HEK293 (cell line): ENCODE data around the gene HOXA4.
A peak's percentile ranks its signal among the peaks of the same experiment; 100 is the strongest.

ENCODE experiments used
- CTCF ChIA-PET: fragments of 350-600 bp; formaldehyde crosslinking; extraction: SDS; loops from one replicate; lab custom pipeline; 2021; ENCODE audit warnings: antibody characterized with exemption; lab: Yijun Ruan, JAX
- POLR2A ChIA-PET: fragments of 300-600 bp; formaldehyde crosslinking; extraction: SDS; loops from one replicate; lab custom pipeline; 2020; ENCODE audit warnings: antibody characterized with exemption, inconsistent platforms; lab: Yijun Ruan, JAX
- H3K27ac ChIP-seq: fragments of 200-500 bp; sonication (Bioruptor generic); 2 replicates; pipeline ENCODE4 v1.5.1; 2014; ENCODE audit warnings: low read depth, low read length, control low read depth, inconsistent platforms; ENCODE audit errors: extremely low read depth
- H3K36me3 ChIP-seq, 2 experiments: fragments of 200-500 bp in 1 of 2; sonication (Bioruptor generic) in 1 of 2; 1 replicate in 1 of 2; 2 replicates in 1 of 2; pipeline ENCODE4 v1.5.1; 2014 to 2017; ENCODE audit warnings: inconsistent platforms in 2 of 2, low read length in 2 of 2; ENCODE audit not compliant: control insufficient read depth in 2 of 2, insufficient read depth in 1 of 2
- H3K4me1 ChIP-seq: fragments of 200-500 bp; sonication (Bioruptor generic); 2 replicates; pipeline ENCODE4 v1.5.1; 2014; ENCODE audit warnings: mild to moderate bottlenecking, low read length, inconsistent platforms; ENCODE audit not compliant: control insufficient read depth, insufficient read depth
- H3K4me3 ChIP-seq: 2 replicates; pipeline ENCODE4 v1.5.1; 2011; ENCODE audit warnings: low read depth, mild to moderate bottlenecking, control low read depth, low read length, moderate library complexity
- H3K9me3 ChIP-seq: fragments of 200-500 bp; sonication (Bioruptor generic); 2 replicates; pipeline ENCODE4 v1.5.1; 2014; ENCODE audit warnings: low read depth, low read length, inconsistent platforms; ENCODE audit not compliant: control insufficient read depth, insufficient read depth
- FEZF1 ChIP-seq: fragments of 450-650 bp; formaldehyde crosslinking; IDR thresholded peaks from 2 replicates; pipeline ENCODE4 v1.5.1; 2016; ENCODE audit warnings: missing biosample characterization, missing genetic modification characterization
- GLIS1 ChIP-seq: fragments of 450-650 bp; formaldehyde crosslinking; IDR thresholded peaks from 2 replicates; pipeline ENCODE4 v1.5.1; 2016; ENCODE audit warnings: missing biosample characterization, missing genetic modification characterization
- KLF16 ChIP-seq: fragments of 450-650 bp; formaldehyde crosslinking; IDR thresholded peaks from 2 replicates; pipeline ENCODE4 v1.5.1; 2017; ENCODE audit warnings: missing biosample characterization, missing genetic modification characterization
- OVOL3 ChIP-seq: fragments of 450-650 bp; formaldehyde crosslinking; IDR thresholded peaks from 2 replicates; pipeline ENCODE4 v1.5.1; 2016; ENCODE audit warnings: missing biosample characterization, missing genetic modification characterization
- SP2 ChIP-seq: fragments of 450-650 bp; formaldehyde crosslinking; IDR thresholded peaks from 2 replicates; pipeline ENCODE4 v1.5.1; 2016; ENCODE audit warnings: missing biosample characterization, missing genetic modification characterization
- WT1 ChIP-seq: fragments of 450-650 bp; formaldehyde crosslinking; IDR thresholded peaks from 2 replicates; pipeline ENCODE4 v1.5.1; 2016; ENCODE audit warnings: missing biosample characterization, missing genetic modification characterization
- ZEB2 ChIP-seq: fragments of 450-650 bp; formaldehyde crosslinking; IDR thresholded peaks from 2 replicates; pipeline ENCODE4 v1.5.1; 2016; ENCODE audit warnings: missing biosample characterization, missing genetic modification characterization
- ZNF133 ChIP-seq: fragments of 450-650 bp; formaldehyde crosslinking; IDR thresholded peaks from 2 replicates; pipeline ENCODE4 v1.5.1; 2016; ENCODE audit warnings: missing biosample characterization, missing genetic modification characterization
- ZNF202 ChIP-seq: fragments of 450-650 bp; formaldehyde crosslinking; IDR thresholded peaks from 2 replicates; pipeline ENCODE4 v1.5.1; 2016; ENCODE audit warnings: missing biosample characterization, missing genetic modification characterization, borderline replicate concordance
- ZNF221 ChIP-seq: fragments of 450-650 bp; formaldehyde crosslinking; IDR thresholded peaks from 2 replicates; pipeline ENCODE4 v1.5.1; 2017; ENCODE audit warnings: missing biosample characterization, missing genetic modification characterization, borderline replicate concordance
- ZNF324 ChIP-seq: fragments of 450-650 bp; formaldehyde crosslinking; IDR thresholded peaks from 2 replicates; pipeline ENCODE4 v1.5.1; 2016; ENCODE audit warnings: missing biosample characterization, missing genetic modification characterization
- ZNF341 ChIP-seq: fragments of 450-650 bp; formaldehyde crosslinking; IDR thresholded peaks from 2 replicates; pipeline ENCODE4; 2016; ENCODE audit warnings: low read depth, missing biosample characterization, missing genetic modification characterization
- ZNF391 ChIP-seq: fragments of 450-650 bp; formaldehyde crosslinking; IDR thresholded peaks from 2 replicates; pipeline ENCODE4 v1.5.1; 2016; ENCODE audit warnings: low read depth, missing biosample characterization, missing genetic modification characterization, borderline replicate concordance
- ZNF423 ChIP-seq: fragments of 450-650 bp; formaldehyde crosslinking; IDR thresholded peaks from 2 replicates; pipeline ENCODE4 v1.5.1; 2016; ENCODE audit warnings: missing biosample characterization, missing genetic modification characterization
- ZNF561 ChIP-seq: fragments of 450-650 bp; IDR thresholded peaks from 2 replicates; pipeline ENCODE4 v1.5.1; 2018; ENCODE audit warnings: missing biosample characterization, missing genetic modification characterization, borderline replicate concordance
- ZNF571 ChIP-seq: fragments of 450-650 bp; formaldehyde crosslinking; IDR thresholded peaks from 2 replicates; pipeline ENCODE4 v1.5.0; 2017; ENCODE audit warnings: missing biosample characterization, missing genetic modification characterization
- ZNF600 ChIP-seq: fragments of 450-650 bp; formaldehyde crosslinking; IDR thresholded peaks from 2 replicates; pipeline ENCODE4 v1.5.1; 2016; ENCODE audit warnings: missing biosample characterization, missing genetic modification characterization
- ZNF660 ChIP-seq: fragments of 450-650 bp; IDR thresholded peaks from 2 replicates; pipeline ENCODE4 v1.5.1; 2018; ENCODE audit warnings: missing biosample characterization, mild to moderate bottlenecking, missing genetic modification characterization
- TF ChIP-seq, protein P1 (sequence below): fragments of 450-650 bp; formaldehyde crosslinking; IDR thresholded peaks from 2 replicates; pipeline ENCODE4 v1.5.1; 2016; ENCODE audit warnings: missing biosample characterization, missing genetic modification characterization
- TF ChIP-seq, protein P2 (sequence below): fragments of 450-650 bp; formaldehyde crosslinking; IDR thresholded peaks from 2 replicates; pipeline ENCODE4 v1.5.1; 2017; ENCODE audit warnings: missing biosample characterization, missing genetic modification characterization
- TF ChIP-seq, protein P3 (sequence below): fragments of 450-650 bp; formaldehyde crosslinking; IDR thresholded peaks from 2 replicates; pipeline ENCODE4 v1.5.1; 2016; ENCODE audit warnings: missing biosample characterization, missing genetic modification characterization
- TF ChIP-seq, protein P4 (sequence below): fragments of 450-650 bp; formaldehyde crosslinking; IDR thresholded peaks from 2 replicates; pipeline ENCODE4 v1.5.1; 2016; ENCODE audit warnings: missing biosample characterization, missing genetic modification characterization
- TF ChIP-seq, protein P5 (sequence below): fragments of 450-650 bp; formaldehyde crosslinking; IDR thresholded peaks from 2 replicates; pipeline ENCODE4 v1.5.1; 2017; ENCODE audit warnings: missing biosample characterization, missing genetic modification characterization

Gene HOXA4

DNA sequence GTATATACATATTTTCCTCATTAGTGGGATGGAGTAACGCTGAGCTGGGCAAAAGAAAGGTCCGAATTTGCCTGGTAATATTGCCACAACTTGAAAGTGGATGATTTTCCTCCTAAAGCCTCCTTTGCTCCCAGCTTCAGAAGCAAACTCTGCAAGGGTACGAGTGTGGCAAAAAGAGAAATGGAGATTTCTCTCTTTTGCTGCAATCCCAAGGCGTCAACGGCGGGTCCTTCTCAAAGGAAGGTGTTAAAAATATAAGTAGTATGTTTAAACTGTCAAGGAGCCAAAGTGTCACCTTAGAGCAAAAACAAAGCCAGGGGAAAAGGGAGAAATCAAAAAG is 15.7 kb downstream of the HOXA4 start:
- Histone ChIP-seq H3K9me3 (no peaks in the 10 kb centered on the region), H3K36me3 (peaks cover 3 to 19% of the 10 kb centered on the region in 2 experiments; a peak in 2 of 3 replicates), H3K4me1 (peaks cover 26% of the 10 kb centered on the region), H3K4me3 (peak overlapping the region; percentile 70), H3K27ac (peak overlapping the region; percentile 99)
- CTCF ChIA-PET, result interaction anchor here (0.6 to 2.6 kb wide), 7 partner anchors 14 to 259 kb away, joined by 3 to 14 read pairs (median 4); partner anchors contain the start of gene HOXA5
- POLR2A ChIA-PET, result interaction anchor here (0.7 to 3.6 kb wide), 13 partner anchors 14 to 251 kb away, joined by 3 to 32 read pairs (median 4); partner anchors contain the start of genes HOXA1, HOXA3, HOXA4 and HOXA5
- peak; percentile 60; the same call in 1 of the 2 replicates for TF ChIP-seq ZNF561 (tag by site-specific recombination)
- TF ChIP-seq KLF16 (tag by site-specific recombination), result no peak
- TF ChIP-seq OVOL3, result 0 out of 2 replicates have a peak, but pooled peaks have one; percentile 16
- TF ChIP-seq ZNF571 (tag by site-specific recombination), result no peak
- no peak for TF ChIP-seq ZNF391 (tag by site-specific recombination)
- TF ChIP-seq ZNF202 (tag by site-specific recombination), result no peak
- no peak for TF ChIP-seq ZNF600 (tag by site-specific recombination)
- no peak for TF ChIP-seq ZNF423

DNA sequence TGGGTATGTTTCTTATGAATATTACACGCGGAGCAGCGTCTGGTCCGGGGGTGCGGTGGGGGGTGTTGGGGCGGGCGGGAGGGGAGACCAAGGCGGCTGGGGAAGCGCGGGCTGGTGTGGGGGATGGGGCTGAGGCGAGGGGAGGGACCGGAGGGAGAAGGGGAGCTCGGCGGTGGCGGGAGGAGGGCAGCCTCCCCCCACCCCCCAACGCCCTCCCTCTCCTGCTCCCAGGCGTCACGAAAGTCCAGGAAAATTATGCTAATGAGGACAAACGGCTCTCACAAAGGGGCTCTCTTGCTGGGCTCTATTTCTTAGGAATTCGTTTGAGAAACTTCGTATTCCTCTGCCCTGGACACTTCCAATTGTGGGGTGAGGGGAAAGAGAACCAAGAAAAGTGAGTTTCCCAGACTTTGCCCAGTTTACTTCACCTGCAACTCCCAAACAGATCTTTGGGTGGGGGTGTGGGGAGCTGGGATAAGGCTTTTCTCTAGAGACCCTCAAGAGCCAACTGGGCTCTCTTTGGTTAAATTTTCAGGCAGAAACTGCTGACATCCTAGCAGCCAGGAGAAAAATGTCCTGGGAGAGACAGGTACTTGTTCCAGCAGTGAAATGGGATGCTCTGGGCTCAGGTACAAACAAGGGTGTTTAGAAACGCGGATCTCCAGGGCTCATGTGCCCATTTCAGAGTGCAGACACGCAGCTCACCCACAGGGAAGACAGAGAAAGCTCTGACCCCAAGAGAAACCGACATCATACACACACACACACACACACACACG is 16.4 kb downstream of the HOXA4 start:
- H3K36me3 ChIP-seq, result peaks cover 3 to 25% of the 10 kb centered on the region in 2 experiments; a peak in 2 of 3 replicates
- peak overlapping the region; percentile 70 for H3K4me3 ChIP-seq
- peaks cover 26% of the 10 kb centered on the region for H3K4me1 ChIP-seq
- no peaks in the 10 kb centered on the region for H3K9me3 ChIP-seq
- H3K27ac ChIP-seq, result peak overlapping the region; percentile 99
- ChIA-PET POLR2A (interaction anchor here (0.5 to 3.6 kb wide), 15 partner anchors 8 to 258 kb away, joined by 3 to 32 read pairs (median 5); partner anchors contain the start of genes HOXA1, HOXA4, HOXA5 and HOXA7), CTCF (interaction anchor here (0.6 to 2.6 kb wide), 5 partner anchors 17 to 259 kb away, joined by 3 to 14 read pairs (median 4); partner anchors contain the start of gene HOXA5)
- TF ChIP-seq, protein P1, sequence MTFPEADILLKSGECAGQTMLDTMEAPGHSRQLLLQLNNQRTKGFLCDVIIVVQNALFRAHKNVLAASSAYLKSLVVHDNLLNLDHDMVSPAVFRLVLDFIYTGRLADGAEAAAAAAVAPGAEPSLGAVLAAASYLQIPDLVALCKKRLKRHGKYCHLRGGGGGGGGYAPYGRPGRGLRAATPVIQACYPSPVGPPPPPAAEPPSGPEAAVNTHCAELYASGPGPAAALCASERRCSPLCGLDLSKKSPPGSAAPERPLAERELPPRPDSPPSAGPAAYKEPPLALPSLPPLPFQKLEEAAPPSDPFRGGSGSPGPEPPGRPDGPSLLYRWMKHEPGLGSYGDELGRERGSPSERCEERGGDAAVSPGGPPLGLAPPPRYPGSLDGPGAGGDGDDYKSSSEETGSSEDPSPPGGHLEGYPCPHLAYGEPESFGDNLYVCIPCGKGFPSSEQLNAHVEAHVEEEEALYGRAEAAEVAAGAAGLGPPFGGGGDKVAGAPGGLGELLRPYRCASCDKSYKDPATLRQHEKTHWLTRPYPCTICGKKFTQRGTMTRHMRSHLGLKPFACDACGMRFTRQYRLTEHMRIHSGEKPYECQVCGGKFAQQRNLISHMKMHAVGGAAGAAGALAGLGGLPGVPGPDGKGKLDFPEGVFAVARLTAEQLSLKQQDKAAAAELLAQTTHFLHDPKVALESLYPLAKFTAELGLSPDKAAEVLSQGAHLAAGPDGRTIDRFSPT (tag by site-specific recombination), result no peak
- TF ChIP-seq SP2 (peak; percentile 50), ZNF600 (tag by site-specific recombination) (peak; percentile 29; the same call in 1 of the 2 replicates), ZNF221 (tag by site-specific recombination) (no peak), KLF16 (tag by site-specific recombination) (no peak), GLIS1 (tag by site-specific recombination) (peak; percentile 35; the same call in 1 of the 2 replicates), ZEB2 (tag by site-specific recombination) (0 out of 2 replicates have a peak, but pooled peaks have one; percentile 16), FEZF1 (tag by site-specific recombination) (no peak), WT1 (peak; percentile 84), ZNF341 (tag by site-specific recombination) (0 out of 2 replicates have a peak, but pooled peaks have one; percentile 9), ZNF324 (tag by site-specific recombination) (no peak), ZNF133 (tag by site-specific recombination) (no peak), ZNF660 (tag by site-specific recombination) (no peak)
- TF ChIP-seq, protein P2, sequence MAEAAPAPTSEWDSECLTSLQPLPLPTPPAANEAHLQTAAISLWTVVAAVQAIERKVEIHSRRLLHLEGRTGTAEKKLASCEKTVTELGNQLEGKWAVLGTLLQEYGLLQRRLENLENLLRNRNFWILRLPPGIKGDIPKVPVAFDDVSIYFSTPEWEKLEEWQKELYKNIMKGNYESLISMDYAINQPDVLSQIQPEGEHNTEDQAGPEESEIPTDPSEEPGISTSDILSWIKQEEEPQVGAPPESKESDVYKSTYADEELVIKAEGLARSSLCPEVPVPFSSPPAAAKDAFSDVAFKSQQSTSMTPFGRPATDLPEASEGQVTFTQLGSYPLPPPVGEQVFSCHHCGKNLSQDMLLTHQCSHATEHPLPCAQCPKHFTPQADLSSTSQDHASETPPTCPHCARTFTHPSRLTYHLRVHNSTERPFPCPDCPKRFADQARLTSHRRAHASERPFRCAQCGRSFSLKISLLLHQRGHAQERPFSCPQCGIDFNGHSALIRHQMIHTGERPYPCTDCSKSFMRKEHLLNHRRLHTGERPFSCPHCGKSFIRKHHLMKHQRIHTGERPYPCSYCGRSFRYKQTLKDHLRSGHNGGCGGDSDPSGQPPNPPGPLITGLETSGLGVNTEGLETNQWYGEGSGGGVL (tag by site-specific recombination), result peak; percentile 97
- TF ChIP-seq, protein P3, sequence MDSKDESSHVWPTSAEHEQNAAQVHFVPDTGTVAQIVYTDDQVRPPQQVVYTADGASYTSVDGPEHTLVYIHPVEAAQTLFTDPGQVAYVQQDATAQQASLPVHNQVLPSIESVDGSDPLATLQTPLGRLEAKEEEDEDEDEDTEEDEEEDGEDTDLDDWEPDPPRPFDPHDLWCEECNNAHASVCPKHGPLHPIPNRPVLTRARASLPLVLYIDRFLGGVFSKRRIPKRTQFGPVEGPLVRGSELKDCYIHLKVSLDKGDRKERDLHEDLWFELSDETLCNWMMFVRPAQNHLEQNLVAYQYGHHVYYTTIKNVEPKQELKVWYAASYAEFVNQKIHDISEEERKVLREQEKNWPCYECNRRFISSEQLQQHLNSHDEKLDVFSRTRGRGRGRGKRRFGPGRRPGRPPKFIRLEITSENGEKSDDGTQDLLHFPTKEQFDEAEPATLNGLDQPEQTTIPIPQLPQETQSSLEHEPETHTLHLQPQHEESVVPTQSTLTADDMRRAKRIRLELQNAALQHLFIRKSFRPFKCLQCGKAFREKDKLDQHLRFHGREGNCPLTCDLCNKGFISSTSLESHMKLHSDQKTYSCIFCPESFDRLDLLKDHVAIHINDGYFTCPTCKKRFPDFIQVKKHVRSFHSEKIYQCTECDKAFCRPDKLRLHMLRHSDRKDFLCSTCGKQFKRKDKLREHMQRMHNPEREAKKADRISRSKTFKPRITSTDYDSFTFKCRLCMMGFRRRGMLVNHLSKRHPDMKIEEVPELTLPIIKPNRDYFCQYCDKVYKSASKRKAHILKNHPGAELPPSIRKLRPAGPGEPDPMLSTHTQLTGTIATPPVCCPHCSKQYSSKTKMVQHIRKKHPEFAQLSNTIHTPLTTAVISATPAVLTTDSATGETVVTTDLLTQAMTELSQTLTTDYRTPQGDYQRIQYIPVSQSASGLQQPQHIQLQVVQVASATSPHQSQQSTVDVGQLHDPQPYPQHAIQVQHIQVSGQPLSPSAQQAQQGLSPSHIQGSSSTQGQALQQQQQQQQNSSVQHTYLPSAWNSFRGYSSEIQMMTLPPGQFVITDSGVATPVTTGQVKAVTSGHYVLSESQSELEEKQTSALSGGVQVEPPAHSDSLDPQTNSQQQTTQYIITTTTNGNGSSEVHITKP (tag by site-specific recombination), result peak; percentile 73
- TF ChIP-seq, protein P4, sequence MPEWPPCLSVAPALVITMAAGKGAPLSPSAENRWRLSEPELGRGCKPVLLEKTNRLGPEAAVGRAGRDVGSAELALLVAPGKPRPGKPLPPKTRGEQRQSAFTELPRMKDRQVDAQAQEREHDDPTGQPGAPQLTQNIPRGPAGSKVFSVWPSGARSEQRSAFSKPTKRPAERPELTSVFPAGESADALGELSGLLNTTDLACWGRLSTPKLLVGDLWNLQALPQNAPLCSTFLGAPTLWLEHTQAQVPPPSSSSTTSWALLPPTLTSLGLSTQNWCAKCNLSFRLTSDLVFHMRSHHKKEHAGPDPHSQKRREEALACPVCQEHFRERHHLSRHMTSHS, result no peak
- TF ChIP-seq, protein P5, sequence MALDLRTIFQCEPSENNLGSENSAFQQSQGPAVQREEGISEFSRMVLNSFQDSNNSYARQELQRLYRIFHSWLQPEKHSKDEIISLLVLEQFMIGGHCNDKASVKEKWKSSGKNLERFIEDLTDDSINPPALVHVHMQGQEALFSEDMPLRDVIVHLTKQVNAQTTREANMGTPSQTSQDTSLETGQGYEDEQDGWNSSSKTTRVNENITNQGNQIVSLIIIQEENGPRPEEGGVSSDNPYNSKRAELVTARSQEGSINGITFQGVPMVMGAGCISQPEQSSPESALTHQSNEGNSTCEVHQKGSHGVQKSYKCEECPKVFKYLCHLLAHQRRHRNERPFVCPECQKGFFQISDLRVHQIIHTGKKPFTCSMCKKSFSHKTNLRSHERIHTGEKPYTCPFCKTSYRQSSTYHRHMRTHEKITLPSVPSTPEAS, result no peak
